NCI-H1417 (cell line): Measurements from ENCODE around the gene SH2D7.

ENCODE experiments used
- DNase-seq, 3 experiments: peaks; one replicate each; lab custom pipeline; 2025; lab: John Stamatoyannopoulos, UW

SH2D7 gene

GRCh38 chr15:78077871-78078210 lies 14.5 kb upstream of the SH2D7 start:
- peak in 1 of 3 experiments; percentile 85 for DNase-seq

GRCh38 chr15:78079298-78080087 lies 12.9 kb upstream of the SH2D7 start:
- DNase-seq, result no peak

- DNase-seq, result no peak
These were observed 12.3 kb upstream of the SH2D7 start for GRCh38 chr15:78080088-78080460.

GRCh38 chr15:78082106-78082742 lies 10.1 kb upstream of the SH2D7 start:
- DNase-seq, result no peak

GRCh38 chr15:78082743-78083110 lies 9.6 kb upstream of the SH2D7 start:
- no peak for DNase-seq

- no peak for DNase-seq
These were observed 9.2 kb upstream of the SH2D7 start for GRCh38 chr15:78083186-78083585.

GRCh38 chr15:78083687-78084448 lies 8.5 kb upstream of the SH2D7 start:
- no peak for DNase-seq

- no peak for DNase-seq
These were observed 8.0 kb upstream of the SH2D7 start for GRCh38 chr15:78084449-78084750.

- DNase-seq, result no peak
These were observed 6.4 kb upstream of the SH2D7 start for GRCh38 chr15:78085928-78086327.

GRCh38 chr15:78087951-78088772 lies 4.2 kb upstream of the SH2D7 start:
- no peak for DNase-seq

GRCh38 chr15:78088773-78089080 lies 3.6 kb upstream of the SH2D7 start:
- no peak for DNase-seq

- DNase-seq, result no peak
These were observed 1.8 kb upstream of the SH2D7 start for GRCh38 chr15:78090422-78091063.

- no peak for DNase-seq
These were observed 1.1 kb downstream of the SH2D7 start for GRCh38 chr15:78093242-78094020.

GRCh38 chr15:78097667-78098066 lies 5.3 kb downstream of the SH2D7 start:
- DNase-seq, result no peak

GRCh38 chr15:78098131-78098755 lies 5.9 kb downstream of the SH2D7 start:
- no peak for DNase-seq

GRCh38 chr15:78100886-78101285 lies 8.5 kb downstream of the SH2D7 start:
- no peak for DNase-seq

- DNase-seq, result no peak
These were observed 9.2 kb downstream of the SH2D7 start for GRCh38 chr15:78101423-78102105.

- DNase-seq, result no peak
These were observed 9.8 kb downstream of the SH2D7 start for GRCh38 chr15:78102211-78102610.

GRCh38 chr15:78102741-78103140 lies 10.4 kb downstream of the SH2D7 start:
- no peak for DNase-seq

GRCh38 chr15:78103406-78104118 lies 11.2 kb downstream of the SH2D7 start:
- no peak for DNase-seq
